Measurements from ENCODE around the gene CD2BP2.
"Not testable (repeated sequence)": the region's sequence is repeated elsewhere in the genome, so short reads cannot be mapped to it uniquely, and the experiment has no call there.

Gene CD2BP2

DNA sequence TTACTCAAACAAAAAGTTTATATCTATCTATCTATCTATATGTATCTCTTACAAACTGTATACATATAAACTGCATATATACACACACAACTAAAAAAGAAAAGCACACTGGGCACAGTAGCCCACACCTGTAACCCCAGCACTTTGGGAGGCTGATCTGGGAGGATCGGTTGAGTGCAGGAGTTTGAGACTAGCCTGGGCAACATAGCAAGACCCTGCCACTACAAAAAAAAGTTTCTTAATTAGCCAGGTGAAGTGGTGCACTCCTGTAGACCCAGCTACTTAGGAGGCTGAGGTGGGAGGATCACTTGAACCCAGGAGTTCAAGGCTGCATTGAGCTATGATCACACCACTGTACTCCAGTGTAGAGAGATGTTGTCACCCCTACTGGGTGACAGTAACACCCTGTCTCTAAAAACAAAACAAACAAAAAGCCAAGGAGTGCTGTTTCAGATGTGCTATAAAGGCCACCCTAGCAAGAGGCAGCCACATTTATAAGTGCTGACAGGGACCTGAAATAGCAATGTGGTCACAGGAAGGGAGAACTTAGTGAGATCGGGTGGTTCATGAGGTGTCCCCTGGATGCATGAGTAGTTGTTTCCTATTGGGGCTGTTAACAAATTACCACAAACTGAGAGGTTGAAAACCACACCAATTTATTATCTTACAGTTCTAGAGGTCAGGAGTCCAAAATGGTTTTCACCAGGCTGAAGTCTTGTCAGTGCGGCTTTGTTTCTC, 4.8 kb downstream of the CD2BP2 start:
- Histone ChIP-seq H3K4me3 (ENCODE audit: low read depth, low read length) (no peak overlapping the region), H3K27ac (ENCODE audit: low read depth, low read length) (no peak overlapping the region), H3K9ac (ENCODE audit: low read length) (no peak overlapping the region), H3K4me1 (ENCODE audit: control insufficient read depth, insufficient read depth, low read length) (peaks cover 4% of the 10 kb centered on the region), H3K27me3 (ENCODE audit: control insufficient read depth, insufficient read depth, low read length) (no peaks in the 10 kb centered on the region), H3K36me3 (ENCODE audit: control insufficient read depth, insufficient read depth, low read length) (peaks cover 43% of the 10 kb centered on the region), H3K9me3 (ENCODE audit: control insufficient read depth, insufficient read depth, low read depth, low read length) (no peaks in the 10 kb centered on the region)

DNA sequence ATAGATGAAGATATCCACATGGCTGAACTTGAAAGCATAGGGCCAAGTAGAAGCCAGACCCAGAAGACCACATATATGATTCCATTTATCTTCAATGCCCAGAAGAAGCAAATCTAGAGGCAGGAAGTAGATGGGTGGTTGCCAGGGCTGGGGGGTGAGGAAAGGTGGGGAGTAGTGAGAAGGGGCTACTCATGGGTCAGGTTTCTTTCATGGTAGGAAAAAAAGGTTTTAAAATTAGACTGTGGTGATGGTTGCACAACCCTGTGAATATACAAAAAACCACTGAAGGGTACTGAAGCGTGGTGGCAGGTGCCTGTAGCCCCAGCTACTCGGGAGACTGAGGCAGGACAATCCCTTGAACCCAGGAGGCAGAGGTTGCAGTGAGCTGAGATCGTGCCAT, 5.4 kb downstream of the CD2BP2 start:
- Histone ChIP-seq H3K9ac (ENCODE audit: low read length) (no peak overlapping the region), H3K4me1 (ENCODE audit: control insufficient read depth, insufficient read depth, low read length) (peaks cover 4% of the 10 kb centered on the region), H3K4me3 (ENCODE audit: low read depth, low read length) (no peak overlapping the region), H3K9me3 (ENCODE audit: control insufficient read depth, insufficient read depth, low read depth, low read length) (no peaks in the 10 kb centered on the region), H3K27me3 (ENCODE audit: control insufficient read depth, insufficient read depth, low read length) (no peaks in the 10 kb centered on the region), H3K36me3 (ENCODE audit: control insufficient read depth, insufficient read depth, low read length) (peaks cover 43% of the 10 kb centered on the region), H3K27ac (ENCODE audit: low read depth, low read length) (no peak overlapping the region)

DNA sequence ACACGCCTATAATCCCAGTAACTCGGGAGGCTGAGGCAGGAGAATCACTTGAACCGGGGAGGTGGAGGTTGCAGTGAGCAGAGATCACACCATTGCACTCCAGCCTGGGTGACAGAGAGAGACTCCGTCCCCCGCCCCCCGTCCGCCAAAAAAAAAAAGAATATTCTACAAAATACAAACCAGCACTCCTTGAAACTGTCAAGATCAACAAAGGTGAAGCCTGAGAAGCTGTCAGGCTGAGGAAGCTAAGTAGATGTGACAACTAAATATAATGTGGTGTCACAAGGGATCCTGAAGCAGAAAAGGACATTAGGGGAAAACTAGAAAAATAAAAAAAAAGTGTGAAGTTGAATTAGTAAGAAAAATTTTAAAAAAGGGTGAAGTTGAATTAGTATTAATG, 6.2 kb downstream of the CD2BP2 start:
- Histone ChIP-seq H3K4me3 (ENCODE audit: low read depth, low read length) (no peak overlapping the region), H3K27me3 (ENCODE audit: control insufficient read depth, insufficient read depth, low read length) (no peaks in the 10 kb centered on the region), H3K36me3 (ENCODE audit: control insufficient read depth, insufficient read depth, low read length) (peaks cover 43% of the 10 kb centered on the region), H3K27ac (ENCODE audit: low read depth, low read length) (no peak overlapping the region), H3K9ac (ENCODE audit: low read length) (no peak overlapping the region), H3K9me3 (ENCODE audit: control insufficient read depth, insufficient read depth, low read depth, low read length) (no peaks in the 10 kb centered on the region), H3K4me1 (ENCODE audit: control insufficient read depth, insufficient read depth, low read length) (peaks cover 2% of the 10 kb centered on the region)

DNA sequence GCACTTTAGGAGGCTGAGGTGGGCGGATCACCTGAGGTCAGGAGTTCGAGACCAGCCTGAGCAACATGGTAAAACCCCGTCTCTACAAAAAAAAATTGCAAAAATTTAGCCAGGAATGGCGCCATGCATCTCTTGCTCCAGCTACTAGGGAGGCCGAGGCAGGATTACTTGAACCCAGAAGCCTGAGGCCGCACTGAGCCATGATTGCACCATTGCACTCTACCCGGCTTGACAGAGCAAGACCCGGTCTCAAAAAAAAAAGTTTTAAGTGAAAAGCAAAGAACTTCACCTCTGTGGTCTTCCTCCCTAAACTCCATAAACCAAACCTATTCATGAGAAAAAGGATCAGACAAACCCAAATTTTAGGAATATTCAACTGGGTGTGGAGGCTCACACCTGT, 7.0 kb downstream of the CD2BP2 start:
- peaks cover 34% of the 10 kb centered on the region for H3K36me3 ChIP-seq (ENCODE audit: control insufficient read depth, insufficient read depth, low read length)
- no peak overlapping the region for H3K4me3 ChIP-seq (ENCODE audit: low read depth, low read length)
- no peaks in the 10 kb centered on the region for H3K4me1 ChIP-seq (ENCODE audit: control insufficient read depth, insufficient read depth, low read length)
- no peak overlapping the region for H3K9ac ChIP-seq (ENCODE audit: low read length)
- H3K27ac ChIP-seq (ENCODE audit: low read depth, low read length), result no peak overlapping the region
- H3K9me3 ChIP-seq (ENCODE audit: control insufficient read depth, insufficient read depth, low read depth, low read length), result no peaks in the 10 kb centered on the region
- no peaks in the 10 kb centered on the region for H3K27me3 ChIP-seq (ENCODE audit: control insufficient read depth, insufficient read depth, low read length)

DNA sequence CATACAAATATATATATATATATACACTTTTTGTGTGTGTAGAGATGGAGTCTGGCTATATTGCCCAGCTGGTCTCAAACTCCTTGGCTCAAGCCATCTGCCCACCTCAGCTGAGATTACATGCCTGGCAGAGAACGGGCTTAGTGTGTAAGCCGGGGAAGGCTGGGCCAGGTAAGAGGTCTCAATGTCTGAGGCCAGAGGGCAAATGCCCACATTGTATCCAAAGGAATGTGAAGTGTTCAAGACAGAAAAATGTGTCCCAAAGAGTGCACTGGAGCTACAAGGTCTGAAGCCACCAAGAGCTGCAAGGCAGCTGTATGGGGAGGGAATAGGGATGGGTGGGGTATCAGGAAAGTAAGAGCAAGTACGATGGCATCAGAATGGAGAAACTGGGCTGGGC, 8.8 kb downstream of the CD2BP2 start:
- no peak overlapping the region for H3K4me3 ChIP-seq (ENCODE audit: low read depth, low read length)
- no peaks in the 10 kb centered on the region for H3K27me3 ChIP-seq (ENCODE audit: control insufficient read depth, insufficient read depth, low read length)
- no peak overlapping the region for H3K27ac ChIP-seq (ENCODE audit: low read depth, low read length)
- no peaks in the 10 kb centered on the region for H3K4me1 ChIP-seq (ENCODE audit: control insufficient read depth, insufficient read depth, low read length)
- peaks cover 16% of the 10 kb centered on the region for H3K36me3 ChIP-seq (ENCODE audit: control insufficient read depth, insufficient read depth, low read length)
- no peak overlapping the region for H3K9ac ChIP-seq (ENCODE audit: low read length)
- no peaks in the 10 kb centered on the region for H3K9me3 ChIP-seq (ENCODE audit: control insufficient read depth, insufficient read depth, low read depth, low read length)

DNA sequence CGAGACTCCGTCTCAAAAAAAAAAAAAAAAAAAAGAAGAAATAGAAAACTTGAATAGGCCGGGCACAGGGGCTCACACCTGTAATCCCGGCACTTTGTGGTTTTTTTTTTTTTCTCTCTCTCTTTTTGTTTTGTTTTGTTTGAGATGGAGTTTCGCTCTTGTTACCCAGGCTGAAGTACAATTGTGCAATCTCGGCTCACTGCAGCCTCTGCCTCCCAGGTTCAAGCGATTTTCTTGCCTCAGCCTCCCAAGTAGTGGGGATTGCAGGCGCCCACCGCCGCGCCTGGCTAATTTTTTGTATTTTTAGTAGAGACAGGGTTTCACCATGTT, 11.7 kb downstream of the CD2BP2 start:
- H3K4me3 ChIP-seq (ENCODE audit: low read depth, low read length); H3K9ac ChIP-seq (ENCODE audit: low read length); H3K36me3 ChIP-seq (ENCODE audit: control insufficient read depth, insufficient read depth, low read length): not testable (repeated sequence)

DNA sequence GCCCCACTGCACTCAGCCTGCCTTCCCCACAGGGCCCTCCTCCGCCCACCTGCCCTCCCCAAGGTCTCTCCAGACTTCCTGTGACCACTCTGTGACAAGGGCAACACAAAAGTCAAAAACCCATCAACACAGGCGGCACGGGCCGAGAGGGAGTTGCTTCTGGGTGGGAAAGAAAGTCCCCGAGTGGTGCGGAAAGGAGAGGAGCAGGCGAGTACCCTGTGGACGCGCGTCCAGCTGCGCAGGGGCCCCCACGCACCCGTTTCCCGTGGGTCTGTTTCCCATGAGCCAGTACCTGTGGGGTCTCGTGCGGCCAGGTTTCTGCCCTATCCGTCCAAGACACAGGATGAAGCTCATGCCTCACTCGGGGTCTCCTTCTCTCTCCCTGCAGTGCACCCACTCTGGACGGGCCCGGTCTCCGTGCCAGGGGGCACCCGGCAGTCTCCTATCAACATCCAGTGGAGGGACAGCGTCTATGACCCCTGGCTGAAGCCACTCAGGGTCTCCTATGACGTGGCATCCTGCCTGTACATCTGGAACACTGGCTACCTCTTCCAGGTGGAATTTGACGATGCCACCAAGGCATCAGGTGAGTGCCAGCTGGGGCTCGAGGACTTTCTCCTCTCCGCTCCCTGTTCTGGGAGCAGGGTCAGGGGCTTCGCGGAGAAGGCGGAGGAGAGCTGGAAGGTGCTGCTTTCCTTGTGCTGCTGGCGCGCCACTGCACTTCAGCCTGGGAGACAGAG, 12.2 kb downstream of the CD2BP2 start:
- Histone ChIP-seq H3K27ac (ENCODE audit: low read depth, low read length) (no peak overlapping the region), H3K4me3 (ENCODE audit: low read depth, low read length) (no peak overlapping the region), H3K9me3 (ENCODE audit: control insufficient read depth, insufficient read depth, low read depth, low read length) (no peaks in the 10 kb centered on the region), H3K36me3 (ENCODE audit: control insufficient read depth, insufficient read depth, low read length) (no peaks in the 10 kb centered on the region), H3K4me1 (ENCODE audit: control insufficient read depth, insufficient read depth, low read length) (no peaks in the 10 kb centered on the region), H3K27me3 (ENCODE audit: control insufficient read depth, insufficient read depth, low read length) (no peaks in the 10 kb centered on the region), H3K9ac (ENCODE audit: low read length) (no peak overlapping the region)

More for the DNA sequence above, 11.7 kb downstream of the CD2BP2 start:
- H3K27ac ChIP-seq (ENCODE audit: low read depth, low read length); H3K27me3 ChIP-seq (ENCODE audit: control insufficient read depth, insufficient read depth, low read length); H3K4me1 ChIP-seq (ENCODE audit: control insufficient read depth, insufficient read depth, low read length); H3K9me3 ChIP-seq (ENCODE audit: control insufficient read depth, insufficient read depth, low read depth, low read length): not testable (repeated sequence)

DNA sequence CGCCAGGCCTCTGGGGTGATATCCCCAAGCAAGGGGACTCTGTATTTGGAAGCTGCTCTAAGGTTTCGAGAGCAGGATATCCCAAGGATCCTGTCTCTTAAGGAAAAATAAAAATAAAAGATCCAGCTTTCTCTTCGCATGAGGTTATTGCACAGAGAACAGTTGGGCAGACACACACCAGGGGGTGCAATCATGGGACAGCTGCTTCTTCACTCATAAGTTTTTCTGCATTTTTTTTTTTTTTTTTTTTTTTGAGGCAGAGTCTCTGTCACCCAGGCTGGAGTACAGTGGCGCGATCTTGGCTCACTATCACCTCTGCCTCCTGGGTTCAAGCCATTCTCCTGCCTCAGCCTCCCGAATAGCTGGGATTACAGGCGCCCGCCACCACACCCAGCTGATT, 13.1 kb downstream of the CD2BP2 start:
- not testable (repeated sequence) for H3K4me1 ChIP-seq (ENCODE audit: control insufficient read depth, insufficient read depth, low read length); H3K9ac ChIP-seq (ENCODE audit: low read length); H3K27me3 ChIP-seq (ENCODE audit: control insufficient read depth, insufficient read depth, low read length); H3K4me3 ChIP-seq (ENCODE audit: low read depth, low read length); H3K36me3 ChIP-seq (ENCODE audit: control insufficient read depth, insufficient read depth, low read length); H3K9me3 ChIP-seq (ENCODE audit: control insufficient read depth, insufficient read depth, low read depth, low read length); H3K27ac ChIP-seq (ENCODE audit: low read depth, low read length)

DNA sequence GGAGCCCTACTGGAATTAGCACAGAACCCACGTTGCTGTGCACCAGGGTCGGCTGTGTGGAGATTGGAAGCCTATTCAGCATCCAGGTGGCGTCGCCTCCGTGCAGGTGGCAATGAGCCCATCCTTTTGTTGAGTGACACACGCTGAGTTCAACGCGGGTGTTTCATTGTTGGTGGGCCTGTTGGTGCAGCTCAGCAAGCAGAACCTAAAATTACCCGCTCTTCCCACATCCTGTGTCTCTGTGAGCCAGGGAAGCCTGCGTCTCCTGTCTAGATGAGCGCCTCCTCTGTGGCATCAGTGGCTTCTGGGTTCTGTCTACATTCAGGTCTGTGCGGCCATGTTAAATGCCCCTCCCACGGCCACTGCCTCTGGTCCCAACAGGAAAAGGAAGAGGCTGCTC, 14.5 kb downstream of the CD2BP2 start:
- H3K9ac ChIP-seq (ENCODE audit: low read length), result no peak overlapping the region
- no peak overlapping the region for H3K4me3 ChIP-seq (ENCODE audit: low read depth, low read length)

DNA sequence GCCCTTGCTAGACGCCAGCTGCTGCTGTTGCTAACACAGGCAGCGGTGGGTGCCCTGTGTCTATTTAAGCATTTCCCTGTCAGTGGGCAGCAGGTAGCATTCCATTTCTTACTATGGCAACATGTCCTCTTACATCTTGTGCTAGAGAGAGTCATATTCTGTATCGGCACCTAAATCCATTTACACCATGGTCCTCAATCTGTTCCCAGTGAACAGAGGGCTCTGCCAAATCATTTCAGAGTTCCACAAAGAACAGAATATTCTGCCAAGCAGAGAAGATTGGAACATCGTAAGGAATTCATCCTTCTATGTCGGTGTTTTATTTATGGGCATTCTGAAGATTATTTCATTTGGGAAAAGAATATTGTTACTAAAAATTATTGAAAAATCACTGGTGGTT, 16.4 kb downstream of the CD2BP2 start:
- not testable (repeated sequence) for H3K4me1 ChIP-seq (ENCODE audit: control insufficient read depth, insufficient read depth, low read length); H3K9me3 ChIP-seq (ENCODE audit: control insufficient read depth, insufficient read depth, low read depth, low read length); H3K36me3 ChIP-seq (ENCODE audit: control insufficient read depth, insufficient read depth, low read length); H3K4me3 ChIP-seq (ENCODE audit: low read depth, low read length); H3K27ac ChIP-seq (ENCODE audit: low read depth, low read length); H3K9ac ChIP-seq (ENCODE audit: low read length); H3K27me3 ChIP-seq (ENCODE audit: control insufficient read depth, insufficient read depth, low read length)

More for the DNA sequence above, 14.5 kb downstream of the CD2BP2 start:
- Histone ChIP-seq H3K9me3 (ENCODE audit: control insufficient read depth, insufficient read depth, low read depth, low read length) (no peaks in the 10 kb centered on the region), H3K27me3 (ENCODE audit: control insufficient read depth, insufficient read depth, low read length) (no peaks in the 10 kb centered on the region), H3K27ac (ENCODE audit: low read depth, low read length) (no peak overlapping the region), H3K36me3 (ENCODE audit: control insufficient read depth, insufficient read depth, low read length) (no peaks in the 10 kb centered on the region), H3K4me1 (ENCODE audit: control insufficient read depth, insufficient read depth, low read length) (peaks cover 7% of the 10 kb centered on the region)

DNA sequence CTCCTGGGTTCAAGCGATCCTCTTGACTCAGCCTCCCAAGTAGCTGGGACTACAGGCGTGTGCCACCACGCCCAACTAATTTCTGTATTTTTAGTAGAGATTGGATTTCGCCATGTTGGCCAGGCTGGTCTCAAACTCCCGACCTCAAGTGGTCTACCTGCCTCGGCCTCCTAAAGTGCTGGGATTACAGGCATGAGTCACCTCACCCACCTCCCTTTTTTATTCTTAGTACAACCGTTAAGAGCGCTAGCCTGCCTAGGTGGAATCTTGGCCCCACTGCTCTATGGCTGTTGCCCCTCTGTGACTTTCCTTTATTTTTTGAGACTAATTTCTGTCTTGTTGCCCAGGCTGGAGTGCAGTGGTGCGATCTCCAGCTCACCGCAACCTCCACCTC, 17.1 kb downstream of the CD2BP2 start:
- not testable (repeated sequence) for H3K4me1 ChIP-seq (ENCODE audit: control insufficient read depth, insufficient read depth, low read length); H3K36me3 ChIP-seq (ENCODE audit: control insufficient read depth, insufficient read depth, low read length); H3K4me3 ChIP-seq (ENCODE audit: low read depth, low read length); H3K9ac ChIP-seq (ENCODE audit: low read length); H3K27me3 ChIP-seq (ENCODE audit: control insufficient read depth, insufficient read depth, low read length); H3K9me3 ChIP-seq (ENCODE audit: control insufficient read depth, insufficient read depth, low read depth, low read length); H3K27ac ChIP-seq (ENCODE audit: low read depth, low read length)
